K562 (cell line): ENCODE results near the gene RAB5A. TPM values are rescaled to one million over a fixed set of nuclear protein-coding genes. Genes with fewer than 3 reads are reported as not detected.

Experiments used
- HIVEP1 ChIP-seq: fragments of 250-450 bp; sonication (Bioruptor Pico); IDR thresholded peaks from 2 replicates; pipeline ENCODE4 v1.4.0; 2020; ENCODE audit warnings: mild to moderate bottlenecking
- IRF2 ChIP-seq: sonication (generic); formaldehyde crosslinking; IDR thresholded peaks from 2 replicates; pipeline ENCODE4 v1.8.1; 2022; ENCODE audit warnings: mild to moderate bottlenecking, missing genetic modification reagents
- MEF2A ChIP-seq: IDR thresholded peaks from 2 replicates; pipeline ENCODE4 v1.6.1; 2011; ENCODE audit warnings: low read depth, mild to moderate bottlenecking, low read length, moderate library complexity; ENCODE audit not compliant: control insufficient read depth
- RBM17 ChIP-seq: fragments of 200-400 bp; formaldehyde crosslinking; IDR thresholded peaks from 2 replicates; pipeline ENCODE4 v1.6.1; 2017; ENCODE audit warnings: low read depth, mild to moderate bottlenecking, low read length, borderline replicate concordance
- RBM34 ChIP-seq: fragments of 200-400 bp; formaldehyde crosslinking; IDR thresholded peaks from 2 replicates; pipeline ENCODE4 v1.6.1; 2018; ENCODE audit warnings: low read length, borderline replicate concordance; ENCODE audit not compliant: insufficient read depth
- TAL1 ChIP-seq: fragments of 450-650 bp; IDR thresholded peaks from 2 replicates; pipeline ENCODE4 v1.6.1; 2016; ENCODE audit warnings: mild to moderate bottlenecking
- TCFL5 ChIP-seq: fragments of 250-450 bp; sonication (Bioruptor Pico); conservative IDR thresholded peaks from 2 replicates; pipeline ENCODE4 v1.6.1; 2021; ENCODE audit warnings: mild to moderate bottlenecking, moderate library complexity, matching md5 sums
- ZNF165 ChIP-seq: fragments of 250-450 bp; sonication (Bioruptor Pico); IDR thresholded peaks from 2 replicates; pipeline ENCODE4 v1.4.0; 2020; ENCODE audit warnings: borderline replicate concordance
- ZNF551 ChIP-seq: fragments of 250-450 bp; sonication (Bioruptor Pico); IDR thresholded peaks from 2 replicates; pipeline ENCODE4 v1.5.0; 2021; ENCODE audit warnings: mild to moderate bottlenecking, moderate library complexity
- ZNF699 ChIP-seq: fragments of 250-450 bp; sonication (Bioruptor Pico); IDR thresholded peaks from 2 replicates; pipeline ENCODE4 v1.8.0; 2021; ENCODE audit warnings: mild to moderate bottlenecking, moderate library complexity; ENCODE audit not compliant: insufficient replicate concordance
- polyA plus RNA-seq, 8 experiments: library from polyadenylated mRNA; depleted of rRNA in 4 of 8; stranded (reverse) in 5 of 8; unstranded in 3 of 8; fragments of >200 nt; fragmentation: Nextera tagmentation in 2 of 8; fragmentation: Illumina TruSeq in 1 of 8; extraction: Ambion mirVana in 2 of 8; extraction: Trizol in 1 of 8; gene quantifications; 2 replicates each; pipeline versions ENCODE4 v1.2.1 to v1.2.3, GENCODE V29; 2011 to 2014; ENCODE audit warnings: inconsistent platforms in 1 of 8, missing spikeins in 1 of 8
- total RNA-seq, 7 experiments: library from RNA; depleted of rRNA in 6 of 7; stranded (reverse); fragments of >200 nt in 6 of 7; fragmentation: Illumina TruSeq in 2 of 7; extraction: Trizol in 2 of 7; gene quantifications; 2 replicates each; pipeline versions ENCODE4 v1.2.1 to v1.2.3, GENCODE V29; 2011 to 2021; ENCODE audit warnings: low replicate concordance in 1 of 7
- TF ChIP-seq, protein P1 (sequence below): fragments of 250-450 bp; sonication (Bioruptor Pico); IDR thresholded peaks from 2 replicates; pipeline ENCODE4 v1.5.0; 2020; ENCODE audit warnings: mild to moderate bottlenecking, borderline replicate concordance
- TF ChIP-seq, protein P2 (sequence below), 2 experiments: IDR thresholded peaks; 2 replicates each; pipeline ENCODE4 v1.6.1; 2012; ENCODE audit warnings: improper control_type of control experiment in 2 of 2, low read depth in 2 of 2, low read length in 2 of 2, borderline replicate concordance in 1 of 2
- TF ChIP-seq, protein P3 (sequence below): sonication (generic); formaldehyde crosslinking; IDR thresholded peaks from 2 replicates; pipeline ENCODE4 v1.8.0; 2022; ENCODE audit warnings: mild to moderate bottlenecking, missing genetic modification reagents
- TF ChIP-seq, protein P4 (sequence below): fragments of 250-450 bp; sonication (Bioruptor Pico); IDR thresholded peaks from 2 replicates; pipeline ENCODE4 v1.6.1; 2021; ENCODE audit warnings: mild to moderate bottlenecking
- TF ChIP-seq, protein P5 (sequence below), 2 experiments: fragments of 450-650 bp in 1 of 2; sonication (generic) in 1 of 2; formaldehyde crosslinking in 1 of 2; IDR thresholded peaks in 1 of 2; conservative IDR thresholded peaks in 1 of 2; 2 replicates each; pipeline versions ENCODE4 v1.6.1 to v1.8.1; 2016 to 2023; ENCODE audit warnings: mild to moderate bottlenecking in 2 of 2, moderate library complexity in 2 of 2, inconsistent platforms in 1 of 2, missing genetic modification reagents in 1 of 2
- TF ChIP-seq, protein P6 (sequence below): fragments of 450-650 bp; formaldehyde crosslinking; conservative IDR thresholded peaks from 2 replicates; pipeline ENCODE4 v1.4.0; 2022; ENCODE audit warnings: mild to moderate bottlenecking, missing genetic modification characterization

Gene RAB5A
- total and polyA plus RNA-seq, 9 of the 15 experiments (the other 6 are each of a cell fraction or from before 2014, with no cell fraction given): 28.3 to 64.2 (median 49.0) TPM

DNA sequence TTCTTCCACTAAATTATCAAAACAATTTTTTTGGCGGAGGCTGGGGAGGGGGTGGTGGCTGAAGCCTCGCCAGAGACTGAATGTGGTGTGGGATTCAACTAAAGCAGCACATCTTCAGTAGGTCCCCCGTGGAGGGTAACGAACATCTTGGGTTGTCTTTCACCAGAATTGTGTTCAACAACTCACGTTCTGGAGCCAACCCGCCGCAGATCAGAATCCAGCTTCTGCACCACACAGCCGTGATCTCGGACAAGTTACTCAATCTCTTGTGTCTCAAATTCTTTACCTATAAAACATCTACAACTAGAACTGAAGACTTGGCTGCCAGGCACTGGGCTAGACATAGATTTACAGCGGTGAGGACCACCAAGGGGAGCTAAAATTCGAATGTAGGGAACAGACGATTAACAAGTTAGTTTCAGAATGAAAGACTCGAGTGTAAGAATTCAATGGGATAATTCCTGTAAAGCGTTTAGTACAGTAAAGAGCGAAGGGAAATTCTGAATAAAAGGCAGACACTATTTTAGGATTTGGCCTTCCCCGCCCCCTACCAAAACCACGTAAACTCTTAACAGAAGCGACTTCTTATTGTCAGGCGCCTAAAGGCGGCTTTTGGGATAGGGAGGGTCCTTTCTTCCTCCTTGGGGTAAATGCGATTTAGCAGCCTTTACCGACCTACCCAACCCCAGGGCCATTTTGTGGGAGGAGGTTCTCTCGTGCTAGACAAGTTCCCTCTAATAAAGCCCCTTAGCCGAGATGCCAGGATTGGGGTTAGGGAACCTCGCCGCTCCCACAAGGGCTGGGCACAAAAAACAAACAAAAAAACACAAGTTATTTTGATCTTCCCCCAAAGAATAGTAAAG is 697 bp upstream of the RAB5A start (continued):
- TF ChIP-seq RBM34: no peak
- TF ChIP-seq, protein P1, sequence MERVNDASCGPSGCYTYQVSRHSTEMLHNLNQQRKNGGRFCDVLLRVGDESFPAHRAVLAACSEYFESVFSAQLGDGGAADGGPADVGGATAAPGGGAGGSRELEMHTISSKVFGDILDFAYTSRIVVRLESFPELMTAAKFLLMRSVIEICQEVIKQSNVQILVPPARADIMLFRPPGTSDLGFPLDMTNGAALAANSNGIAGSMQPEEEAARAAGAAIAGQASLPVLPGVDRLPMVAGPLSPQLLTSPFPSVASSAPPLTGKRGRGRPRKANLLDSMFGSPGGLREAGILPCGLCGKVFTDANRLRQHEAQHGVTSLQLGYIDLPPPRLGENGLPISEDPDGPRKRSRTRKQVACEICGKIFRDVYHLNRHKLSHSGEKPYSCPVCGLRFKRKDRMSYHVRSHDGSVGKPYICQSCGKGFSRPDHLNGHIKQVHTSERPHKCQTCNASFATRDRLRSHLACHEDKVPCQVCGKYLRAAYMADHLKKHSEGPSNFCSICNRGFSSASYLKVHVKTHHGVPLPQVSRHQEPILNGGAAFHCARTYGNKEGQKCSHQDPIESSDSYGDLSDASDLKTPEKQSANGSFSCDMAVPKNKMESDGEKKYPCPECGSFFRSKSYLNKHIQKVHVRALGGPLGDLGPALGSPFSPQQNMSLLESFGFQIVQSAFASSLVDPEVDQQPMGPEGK: peak; percentile 72; the same call in 1 of the 2 replicates
- TF ChIP-seq ZNF551: 0 out of 2 replicates have a peak, but pooled peaks have one; percentile 14
- TF ChIP-seq TAL1: no peak
- no peak for TF ChIP-seq ZNF699
- peak; percentile 56; the same call in 1 of the 2 replicates for TF ChIP-seq ZNF165 (CRISPR knock-in tag)
- TF ChIP-seq, protein P2, sequence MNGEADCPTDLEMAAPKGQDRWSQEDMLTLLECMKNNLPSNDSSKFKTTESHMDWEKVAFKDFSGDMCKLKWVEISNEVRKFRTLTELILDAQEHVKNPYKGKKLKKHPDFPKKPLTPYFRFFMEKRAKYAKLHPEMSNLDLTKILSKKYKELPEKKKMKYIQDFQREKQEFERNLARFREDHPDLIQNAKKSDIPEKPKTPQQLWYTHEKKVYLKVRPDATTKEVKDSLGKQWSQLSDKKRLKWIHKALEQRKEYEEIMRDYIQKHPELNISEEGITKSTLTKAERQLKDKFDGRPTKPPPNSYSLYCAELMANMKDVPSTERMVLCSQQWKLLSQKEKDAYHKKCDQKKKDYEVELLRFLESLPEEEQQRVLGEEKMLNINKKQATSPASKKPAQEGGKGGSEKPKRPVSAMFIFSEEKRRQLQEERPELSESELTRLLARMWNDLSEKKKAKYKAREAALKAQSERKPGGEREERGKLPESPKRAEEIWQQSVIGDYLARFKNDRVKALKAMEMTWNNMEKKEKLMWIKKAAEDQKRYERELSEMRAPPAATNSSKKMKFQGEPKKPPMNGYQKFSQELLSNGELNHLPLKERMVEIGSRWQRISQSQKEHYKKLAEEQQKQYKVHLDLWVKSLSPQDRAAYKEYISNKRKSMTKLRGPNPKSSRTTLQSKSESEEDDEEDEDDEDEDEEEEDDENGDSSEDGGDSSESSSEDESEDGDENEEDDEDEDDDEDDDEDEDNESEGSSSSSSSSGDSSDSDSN (IDR thresholded peaks at IDR 0.05; ENCODE audit: borderline replicate concordance in 1 of 2, low read depth in 2 of 2, low read length in 2 of 2): 0 out of 4 replicates have a peak, but pooled peaks of 1 of the 2 experiments have one; percentile 18
- TF ChIP-seq, protein P3, sequence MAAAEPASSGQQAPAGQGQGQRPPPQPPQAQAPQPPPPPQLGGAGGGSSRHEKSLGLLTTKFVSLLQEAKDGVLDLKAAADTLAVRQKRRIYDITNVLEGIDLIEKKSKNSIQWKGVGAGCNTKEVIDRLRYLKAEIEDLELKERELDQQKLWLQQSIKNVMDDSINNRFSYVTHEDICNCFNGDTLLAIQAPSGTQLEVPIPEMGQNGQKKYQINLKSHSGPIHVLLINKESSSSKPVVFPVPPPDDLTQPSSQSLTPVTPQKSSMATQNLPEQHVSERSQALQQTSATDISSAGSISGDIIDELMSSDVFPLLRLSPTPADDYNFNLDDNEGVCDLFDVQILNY (CRISPR knock-in tag): no peak
- TF ChIP-seq MEF2A: peak; percentile 28; the same call in 1 of the 2 replicates
- TF ChIP-seq RBM17: no peak
- no peak for TF ChIP-seq IRF2 (CRISPR knock-in tag)
- TF ChIP-seq HIVEP1 (CRISPR knock-in tag): no peak
- TF ChIP-seq TCFL5 (CRISPR knock-in tag): peak; percentile 58; the same call in 1 of the 2 replicates
- TF ChIP-seq, protein P4, sequence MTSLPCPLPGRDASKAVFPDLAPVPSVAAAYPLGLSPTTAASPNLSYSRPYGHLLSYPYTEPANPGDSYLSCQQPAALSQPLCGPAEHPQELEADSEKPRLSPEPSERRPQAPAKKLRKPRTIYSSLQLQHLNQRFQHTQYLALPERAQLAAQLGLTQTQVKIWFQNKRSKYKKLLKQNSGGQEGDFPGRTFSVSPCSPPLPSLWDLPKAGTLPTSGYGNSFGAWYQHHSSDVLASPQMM (CRISPR knock-in tag): no peak
- TF ChIP-seq, protein P5, sequence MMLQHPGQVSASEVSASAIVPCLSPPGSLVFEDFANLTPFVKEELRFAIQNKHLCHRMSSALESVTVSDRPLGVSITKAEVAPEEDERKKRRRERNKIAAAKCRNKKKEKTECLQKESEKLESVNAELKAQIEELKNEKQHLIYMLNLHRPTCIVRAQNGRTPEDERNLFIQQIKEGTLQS (IDR thresholded peaks at IDR 0.05): 0 out of 2 replicates have a peak, but pooled peaks have one; percentile 20
- TF ChIP-seq, protein P5 (CRISPR knock-in tag; conservative IDR thresholded peaks at IDR 0.05): no peak; the same call in 1 of the 2 replicates
- TF ChIP-seq, protein P6, sequence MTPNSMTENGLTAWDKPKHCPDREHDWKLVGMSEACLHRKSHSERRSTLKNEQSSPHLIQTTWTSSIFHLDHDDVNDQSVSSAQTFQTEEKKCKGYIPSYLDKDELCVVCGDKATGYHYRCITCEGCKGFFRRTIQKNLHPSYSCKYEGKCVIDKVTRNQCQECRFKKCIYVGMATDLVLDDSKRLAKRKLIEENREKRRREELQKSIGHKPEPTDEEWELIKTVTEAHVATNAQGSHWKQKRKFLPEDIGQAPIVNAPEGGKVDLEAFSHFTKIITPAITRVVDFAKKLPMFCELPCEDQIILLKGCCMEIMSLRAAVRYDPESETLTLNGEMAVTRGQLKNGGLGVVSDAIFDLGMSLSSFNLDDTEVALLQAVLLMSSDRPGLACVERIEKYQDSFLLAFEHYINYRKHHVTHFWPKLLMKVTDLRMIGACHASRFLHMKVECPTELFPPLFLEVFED (CRISPR knock-in tag): 0 out of 2 replicates have a peak, but pooled peaks have one; percentile 49
